GM19372 (cell line): ENCODE data around the gene TCFL5.

Source experiments
- ATAC-seq: cut with Tn5 transposase; IDR thresholded peaks from one replicate; pipeline ENCODE4 v1.9.1; 2021; ENCODE audit warnings: mild to moderate bottlenecking, low read depth, moderate library complexity; ENCODE audit not compliant: unreplicated experiment

TCFL5 gene

GRCh38 chr20:62861726-62862336 is at the start of gene TCFL5:
Gene TCFL5, minus strand, starts transcription at chr20:62861822. Its CDS starts 152 bp downstream, at chr20:62861670.
- peak; percentile 76 for ATAC-seq

- no peak for ATAC-seq
Observed at GRCh38 chr20:62910777-62911497, 49.3 kb upstream of the TCFL5 start.

- ATAC-seq = no peak
Observed at GRCh38 chr20:62910217-62910766, 48.7 kb upstream of the TCFL5 start.

GRCh38 chr20:62908971-62909791 is 47.6 kb upstream of the TCFL5 start:
- ATAC-seq = no peak

GRCh38 chr20:62907384-62908317 is 46.0 kb upstream of the TCFL5 start:
- no peak for ATAC-seq

- ATAC-seq = no peak
Observed at GRCh38 chr20:62906647-62907375, 45.2 kb upstream of the TCFL5 start.

GRCh38 chr20:62906209-62906608 is 44.6 kb upstream of the TCFL5 start:
- ATAC-seq = no peak

GRCh38 chr20:62905536-62906117 is 44.0 kb upstream of the TCFL5 start:
- ATAC-seq = no peak

- no peak for ATAC-seq
Observed at GRCh38 chr20:62902926-62903615, 41.4 kb upstream of the TCFL5 start.

GRCh38 chr20:62901891-62902290 is 40.3 kb upstream of the TCFL5 start:
- no peak for ATAC-seq

- ATAC-seq = no peak
Observed at GRCh38 chr20:62900692-62901584, 39.3 kb upstream of the TCFL5 start.

GRCh38 chr20:62900052-62900691 is 38.5 kb upstream of the TCFL5 start:
- ATAC-seq = peak; percentile 86

GRCh38 chr20:62899633-62900051 is 38.0 kb upstream of the TCFL5 start:
- no peak for ATAC-seq

GRCh38 chr20:62898970-62899632 is 37.5 kb upstream of the TCFL5 start:
- no peak for ATAC-seq

GRCh38 chr20:62898093-62898964 is 36.7 kb upstream of the TCFL5 start:
- no peak for ATAC-seq
